HepG2 (cell line): ENCODE data around the gene C6orf132. TPM values are rescaled to one million over a fixed set of nuclear protein-coding genes. Genes with fewer than 3 reads are reported as not detected.

Experiments used
- ARID2 ChIP-seq: sonication (generic); formaldehyde crosslinking; IDR thresholded peaks from 2 replicates; pipeline ENCODE4 v1.8.1; 2022; ENCODE audit warnings: mild to moderate bottlenecking, missing genetic modification reagents, borderline replicate concordance
- EED ChIP-seq: sonication (generic); formaldehyde crosslinking; IDR thresholded peaks from 2 replicates; pipeline ENCODE4 v1.5.0; 2020; ENCODE audit warnings: mild to moderate bottlenecking, missing genetic modification reagents
- EZH2 ChIP-seq: conservative IDR thresholded peaks from 2 replicates; pipeline ENCODE4 v1.6.1; 2012; ENCODE audit warnings: mild to moderate bottlenecking, low read depth, low read length, moderate library complexity
- IKZF4 ChIP-seq: sonication (generic); formaldehyde crosslinking; IDR thresholded peaks from 2 replicates; pipeline ENCODE4 v1.5.1; 2020; ENCODE audit warnings: borderline replicate concordance, mild to moderate bottlenecking, low read depth, missing genetic modification reagents; ENCODE audit errors: not compliant biosample characterization
- KDM3A ChIP-seq: IDR thresholded peaks from 2 replicates; pipeline ENCODE4 v1.6.1; 2018; ENCODE audit warnings: low read depth, missing compliant biosample characterization
- RARA ChIP-seq: IDR thresholded peaks from 2 replicates; pipeline ENCODE4 v1.6.1; 2016; ENCODE audit warnings: missing genetic modification reagents, missing compliant biosample characterization
- REPIN1 ChIP-seq: sonication (generic); formaldehyde crosslinking; IDR thresholded peaks from 2 replicates; pipeline ENCODE4 v1.8.0; 2022; ENCODE audit warnings: missing genetic modification reagents, low read depth, mild to moderate bottlenecking, borderline replicate concordance
- RFXANK ChIP-seq: IDR thresholded peaks from 2 replicates; pipeline ENCODE4 v1.6.1; 2016
- RNF2 ChIP-seq: fragments of 450-650 bp; conservative IDR thresholded peaks from 2 replicates; pipeline ENCODE4 v1.6.1; 2016; ENCODE audit warnings: low read depth
- SALL1 ChIP-seq: sonication (generic); formaldehyde crosslinking; IDR thresholded peaks from 2 replicates; pipeline ENCODE4 v1.8.0; 2022; ENCODE audit warnings: mild to moderate bottlenecking, missing genetic modification reagents
- SMYD3 ChIP-seq: sonication (generic); formaldehyde crosslinking; IDR thresholded peaks from 2 replicates; pipeline ENCODE4 v1.8.1; 2023; ENCODE audit warnings: mild to moderate bottlenecking, missing genetic modification reagents
- TBP ChIP-seq: sonication (generic); formaldehyde crosslinking; IDR thresholded peaks from 2 replicates; pipeline ENCODE4 v1.5.0; 2020; ENCODE audit warnings: missing genetic modification reagents
- ZNF564 ChIP-seq: sonication (generic); formaldehyde crosslinking; IDR thresholded peaks from 2 replicates; pipeline ENCODE4 v1.8.1; 2023; ENCODE audit warnings: mild to moderate bottlenecking, missing genetic modification reagents
- ZNF598 ChIP-seq: sonication (generic); formaldehyde crosslinking; IDR thresholded peaks from 2 replicates; pipeline ENCODE4 v1.5.1; 2020; ENCODE audit warnings: mild to moderate bottlenecking, missing genetic modification reagents, borderline replicate concordance
- ZNF660 ChIP-seq: sonication (generic); formaldehyde crosslinking; IDR thresholded peaks from 2 replicates; pipeline ENCODE4 v1.5.1; 2020; ENCODE audit warnings: mild to moderate bottlenecking, low read depth, missing genetic modification reagents, borderline replicate concordance
- ZNF850 ChIP-seq: sonication (generic); formaldehyde crosslinking; conservative IDR thresholded peaks from 2 replicates; pipeline ENCODE4 v1.9.0; 2021; ENCODE audit warnings: mild to moderate bottlenecking, missing genetic modification reagents
- polyA plus RNA-seq, 8 experiments: library from polyadenylated mRNA; depleted of rRNA in 3 of 8; stranded (reverse) in 7 of 8; unstranded in 1 of 8; fragments of >200 nt; fragmentation: Illumina TruSeq in 4 of 8; extraction: Trizol in 4 of 8; gene quantifications; 2 replicates each; pipeline versions ENCODE4 v1.2.1 to v1.2.3, GENCODE V29; 2011 to 2016; ENCODE audit warnings: low read depth in 4 of 8, missing spikeins in 1 of 8, mixed read lengths in 1 of 8; ENCODE audit not compliant: insufficient read depth in 1 of 8
- total RNA-seq, 5 experiments: library from RNA; depleted of rRNA; stranded (reverse); fragments of >200 nt; fragmentation: Illumina TruSeq; extraction: Trizol; gene quantifications; 2 replicates each; pipeline ENCODE4 v1.2.3, GENCODE V29; 2016; ENCODE audit warnings: low read depth in 1 of 5
- TF ChIP-seq, protein P1 (sequence below): sonication (generic); formaldehyde crosslinking; IDR thresholded peaks from 2 replicates; pipeline ENCODE4 v1.4.0; 2020; ENCODE audit warnings: missing genetic modification reagents
- TF ChIP-seq, protein P2 (sequence below): sonication (generic); formaldehyde crosslinking; IDR thresholded peaks from 2 replicates; pipeline ENCODE4 v1.9.0; 2021; ENCODE audit warnings: mild to moderate bottlenecking, missing genetic modification reagents
- TF ChIP-seq, protein P3 (sequence below): sonication (generic); formaldehyde crosslinking; IDR thresholded peaks from 2 replicates; pipeline ENCODE4 v1.4.0; 2020; ENCODE audit warnings: missing genetic modification reagents

Gene C6orf132
- total and polyA plus RNA-seq, 2 of the 13 experiments (the other 11 are each of a cell fraction or from before 2014, with no cell fraction given), result 0.78 to 3.0 TPM

DNA sequence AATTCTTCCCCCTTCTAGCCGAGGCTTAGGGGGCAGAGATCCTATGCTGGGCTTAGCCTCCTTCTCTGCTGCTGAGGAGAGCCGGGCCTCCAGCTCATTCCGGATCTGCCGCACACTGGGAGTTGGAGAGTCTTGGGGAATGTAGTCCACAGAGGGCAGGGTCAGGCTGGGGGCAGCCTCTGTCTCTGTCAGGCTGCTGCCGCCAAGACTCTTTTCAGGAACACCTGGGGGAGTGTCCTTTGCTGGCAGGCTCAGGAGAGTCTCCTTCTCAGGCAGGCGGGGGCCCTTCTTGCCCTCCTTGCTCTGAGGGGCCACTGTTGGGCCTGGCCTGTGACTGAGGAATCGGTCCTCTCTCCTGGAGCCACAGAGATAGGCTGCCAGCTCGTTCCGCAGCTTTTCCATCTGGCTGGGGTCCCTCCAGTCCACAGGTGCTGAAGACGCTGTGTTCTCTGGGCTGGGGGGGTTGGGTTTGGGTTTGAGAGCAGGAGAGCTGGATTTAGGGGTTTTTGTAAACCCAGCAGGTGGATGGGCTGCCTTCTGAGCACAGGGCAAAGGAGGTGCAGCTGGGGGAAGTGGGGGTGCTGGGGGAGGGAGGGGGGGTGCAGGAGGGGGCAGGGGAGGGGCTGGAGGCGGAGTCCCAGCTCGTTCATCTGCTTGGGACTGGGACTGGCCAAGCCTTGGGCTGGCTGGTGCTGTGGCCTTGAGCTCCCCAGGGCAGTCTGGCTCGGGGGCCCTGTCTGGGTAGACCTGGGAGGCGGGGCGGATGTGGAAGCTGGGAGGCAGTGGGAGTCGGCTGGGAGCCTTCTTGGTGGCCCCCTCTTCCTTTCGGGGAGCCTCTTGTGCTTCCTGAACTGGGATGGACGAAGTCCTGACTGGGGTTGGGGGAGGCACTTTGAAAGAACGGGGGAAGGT lies 36.1 kb downstream of the C6orf132 start (continued):
- no peak for TF ChIP-seq EZH2
- TF ChIP-seq, protein P1, sequence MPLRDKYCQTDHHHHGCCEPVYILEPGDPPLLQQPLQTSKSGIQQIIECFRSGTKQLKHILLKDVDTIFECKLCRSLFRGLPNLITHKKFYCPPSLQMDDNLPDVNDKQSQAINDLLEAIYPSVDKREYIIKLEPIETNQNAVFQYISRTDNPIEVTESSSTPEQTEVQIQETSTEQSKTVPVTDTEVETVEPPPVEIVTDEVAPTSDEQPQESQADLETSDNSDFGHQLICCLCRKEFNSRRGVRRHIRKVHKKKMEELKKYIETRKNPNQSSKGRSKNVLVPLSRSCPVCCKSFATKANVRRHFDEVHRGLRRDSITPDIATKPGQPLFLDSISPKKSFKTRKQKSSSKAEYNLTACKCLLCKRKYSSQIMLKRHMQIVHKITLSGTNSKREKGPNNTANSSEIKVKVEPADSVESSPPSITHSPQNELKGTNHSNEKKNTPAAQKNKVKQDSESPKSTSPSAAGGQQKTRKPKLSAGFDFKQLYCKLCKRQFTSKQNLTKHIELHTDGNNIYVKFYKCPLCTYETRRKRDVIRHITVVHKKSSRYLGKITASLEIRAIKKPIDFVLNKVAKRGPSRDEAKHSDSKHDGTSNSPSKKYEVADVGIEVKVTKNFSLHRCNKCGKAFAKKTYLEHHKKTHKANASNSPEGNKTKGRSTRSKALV (CRISPR knock-in tag), result no peak
- TF ChIP-seq ZNF850 (CRISPR knock-in tag), result no peak
- TF ChIP-seq ZNF564 (CRISPR knock-in tag), result no peak
- no peak for TF ChIP-seq EED (CRISPR knock-in tag)
- TF ChIP-seq RARA (CRISPR knock-in tag), result peak; percentile 80
- TF ChIP-seq, protein P2, sequence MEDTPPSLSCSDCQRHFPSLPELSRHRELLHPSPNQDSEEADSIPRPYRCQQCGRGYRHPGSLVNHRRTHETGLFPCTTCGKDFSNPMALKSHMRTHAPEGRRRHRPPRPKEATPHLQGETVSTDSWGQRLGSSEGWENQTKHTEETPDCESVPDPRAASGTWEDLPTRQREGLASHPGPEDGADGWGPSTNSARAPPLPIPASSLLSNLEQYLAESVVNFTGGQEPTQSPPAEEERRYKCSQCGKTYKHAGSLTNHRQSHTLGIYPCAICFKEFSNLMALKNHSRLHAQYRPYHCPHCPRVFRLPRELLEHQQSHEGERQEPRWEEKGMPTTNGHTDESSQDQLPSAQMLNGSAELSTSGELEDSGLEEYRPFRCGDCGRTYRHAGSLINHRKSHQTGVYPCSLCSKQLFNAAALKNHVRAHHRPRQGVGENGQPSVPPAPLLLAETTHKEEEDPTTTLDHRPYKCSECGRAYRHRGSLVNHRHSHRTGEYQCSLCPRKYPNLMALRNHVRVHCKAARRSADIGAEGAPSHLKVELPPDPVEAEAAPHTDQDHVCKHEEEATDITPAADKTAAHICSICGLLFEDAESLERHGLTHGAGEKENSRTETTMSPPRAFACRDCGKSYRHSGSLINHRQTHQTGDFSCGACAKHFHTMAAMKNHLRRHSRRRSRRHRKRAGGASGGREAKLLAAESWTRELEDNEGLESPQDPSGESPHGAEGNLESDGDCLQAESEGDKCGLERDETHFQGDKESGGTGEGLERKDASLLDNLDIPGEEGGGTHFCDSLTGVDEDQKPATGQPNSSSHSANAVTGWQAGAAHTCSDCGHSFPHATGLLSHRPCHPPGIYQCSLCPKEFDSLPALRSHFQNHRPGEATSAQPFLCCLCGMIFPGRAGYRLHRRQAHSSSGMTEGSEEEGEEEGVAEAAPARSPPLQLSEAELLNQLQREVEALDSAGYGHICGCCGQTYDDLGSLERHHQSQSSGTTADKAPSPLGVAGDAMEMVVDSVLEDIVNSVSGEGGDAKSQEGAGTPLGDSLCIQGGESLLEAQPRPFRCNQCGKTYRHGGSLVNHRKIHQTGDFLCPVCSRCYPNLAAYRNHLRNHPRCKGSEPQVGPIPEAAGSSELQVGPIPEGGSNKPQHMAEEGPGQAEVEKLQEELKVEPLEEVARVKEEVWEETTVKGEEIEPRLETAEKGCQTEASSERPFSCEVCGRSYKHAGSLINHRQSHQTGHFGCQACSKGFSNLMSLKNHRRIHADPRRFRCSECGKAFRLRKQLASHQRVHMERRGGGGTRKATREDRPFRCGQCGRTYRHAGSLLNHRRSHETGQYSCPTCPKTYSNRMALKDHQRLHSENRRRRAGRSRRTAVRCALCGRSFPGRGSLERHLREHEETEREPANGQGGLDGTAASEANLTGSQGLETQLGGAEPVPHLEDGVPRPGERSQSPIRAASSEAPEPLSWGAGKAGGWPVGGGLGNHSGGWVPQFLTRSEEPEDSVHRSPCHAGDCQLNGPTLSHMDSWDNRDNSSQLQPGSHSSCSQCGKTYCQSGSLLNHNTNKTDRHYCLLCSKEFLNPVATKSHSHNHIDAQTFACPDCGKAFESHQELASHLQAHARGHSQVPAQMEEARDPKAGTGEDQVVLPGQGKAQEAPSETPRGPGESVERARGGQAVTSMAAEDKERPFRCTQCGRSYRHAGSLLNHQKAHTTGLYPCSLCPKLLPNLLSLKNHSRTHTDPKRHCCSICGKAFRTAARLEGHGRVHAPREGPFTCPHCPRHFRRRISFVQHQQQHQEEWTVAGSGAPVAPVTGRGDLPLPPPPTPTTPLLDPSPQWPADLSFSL (CRISPR knock-in tag), result no peak
- TF ChIP-seq RNF2, result no peak
- 0 out of 2 replicates have a peak, but pooled peaks have one; percentile 34 for TF ChIP-seq KDM3A (CRISPR knock-in tag)
- TF ChIP-seq ZNF598 (CRISPR knock-in tag), result 0 out of 2 replicates have a peak, but pooled peaks have one; percentile 29
- no peak for TF ChIP-seq REPIN1
- TF ChIP-seq ARID2, result no peak
- TF ChIP-seq SALL1 (CRISPR knock-in tag), result peak; percentile 64; the same call in 1 of the 2 replicates
- no peak for TF ChIP-seq SMYD3 (CRISPR knock-in tag)
- no peak for TF ChIP-seq RFXANK (CRISPR knock-in tag)
- TF ChIP-seq, protein P3, sequence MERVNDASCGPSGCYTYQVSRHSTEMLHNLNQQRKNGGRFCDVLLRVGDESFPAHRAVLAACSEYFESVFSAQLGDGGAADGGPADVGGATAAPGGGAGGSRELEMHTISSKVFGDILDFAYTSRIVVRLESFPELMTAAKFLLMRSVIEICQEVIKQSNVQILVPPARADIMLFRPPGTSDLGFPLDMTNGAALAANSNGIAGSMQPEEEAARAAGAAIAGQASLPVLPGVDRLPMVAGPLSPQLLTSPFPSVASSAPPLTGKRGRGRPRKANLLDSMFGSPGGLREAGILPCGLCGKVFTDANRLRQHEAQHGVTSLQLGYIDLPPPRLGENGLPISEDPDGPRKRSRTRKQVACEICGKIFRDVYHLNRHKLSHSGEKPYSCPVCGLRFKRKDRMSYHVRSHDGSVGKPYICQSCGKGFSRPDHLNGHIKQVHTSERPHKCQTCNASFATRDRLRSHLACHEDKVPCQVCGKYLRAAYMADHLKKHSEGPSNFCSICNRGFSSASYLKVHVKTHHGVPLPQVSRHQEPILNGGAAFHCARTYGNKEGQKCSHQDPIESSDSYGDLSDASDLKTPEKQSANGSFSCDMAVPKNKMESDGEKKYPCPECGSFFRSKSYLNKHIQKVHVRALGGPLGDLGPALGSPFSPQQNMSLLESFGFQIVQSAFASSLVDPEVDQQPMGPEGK, result peak; percentile 97
- no peak for TF ChIP-seq ZNF660 (CRISPR knock-in tag)
- TF ChIP-seq IKZF4 (CRISPR knock-in tag), result no peak
- no peak for TF ChIP-seq TBP (CRISPR knock-in tag)
